ENCODE data around the gene GAL3ST1. TPM values are rescaled to one million over a fixed set of nuclear protein-coding genes. Genes with fewer than 3 reads are reported as not detected.

Gene GAL3ST1
- total and polyA plus RNA-seq, 2 of the 8 experiments (the other 6 are each of a cell fraction or from before 2014, with no cell fraction given), result 11.0 to 32.5 TPM

DNA sequence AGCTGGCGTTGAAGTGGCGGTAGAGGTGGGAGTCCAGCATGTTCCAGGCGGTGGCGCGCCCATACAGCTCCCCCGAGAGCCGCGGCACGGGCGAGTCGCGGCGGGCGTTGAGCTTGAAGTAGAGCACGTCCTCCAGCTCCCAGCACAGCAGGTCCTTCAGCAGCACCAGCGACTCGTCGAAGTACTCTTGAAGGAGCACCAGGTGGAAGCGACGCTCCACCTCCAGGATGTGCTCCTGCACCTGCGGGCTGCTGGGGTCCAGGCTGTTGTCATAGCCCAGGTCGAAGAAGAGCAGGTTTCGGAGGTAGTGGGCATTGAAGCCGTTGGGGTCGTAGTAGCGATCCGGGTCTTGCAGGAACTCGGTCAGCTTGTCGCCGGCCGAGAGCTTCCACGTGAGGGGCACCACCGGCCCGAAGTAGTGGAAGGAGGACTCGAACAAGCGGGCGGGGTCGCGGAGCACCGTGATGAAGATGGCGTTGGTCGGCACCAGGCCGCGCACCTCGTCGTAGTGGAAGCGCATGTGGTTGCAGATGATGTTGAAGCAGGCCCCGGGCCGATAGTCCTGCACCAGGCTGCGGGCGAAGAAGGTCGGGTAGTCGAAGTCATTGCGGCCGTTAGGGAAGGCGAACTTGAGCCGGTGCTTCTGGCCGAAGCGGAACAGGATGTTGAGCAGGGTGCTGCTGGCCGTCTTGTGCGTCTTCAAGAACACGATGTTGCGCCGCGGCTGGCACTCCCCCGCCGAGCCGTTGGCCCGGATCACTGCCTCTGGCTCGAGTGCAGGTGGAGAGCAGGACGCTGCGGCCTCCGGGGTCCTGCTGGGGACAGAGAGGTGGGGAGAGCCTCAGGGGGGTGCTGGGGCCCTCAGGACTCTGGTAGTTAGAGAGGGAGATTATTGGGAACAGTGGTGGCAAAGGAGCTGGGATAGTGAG is 18.9 kb downstream of the GAL3ST1 start:
- Histone ChIP-seq H2AFZ (ENCODE audit: low read length) (no peak overlapping the region), H3K4me2 (ENCODE audit: insufficient read depth in 1 of 2, low read depth in 2 of 2, low read length in 2 of 2) (no peak overlapping the region), H2AK5ac (ENCODE audit: low read depth, low read length) (no peak overlapping the region; the same call in 1 of the 2 replicates), H3K79me1 (ENCODE audit: low read depth, low read length) (no peaks in the 10 kb centered on the region), H2BK12ac (ENCODE audit: low read depth, low read length) (no peak overlapping the region), H2BK15ac (ENCODE audit: low read length) (no peak overlapping the region), H4K91ac (replicated peaks; ENCODE audit: insufficient read length, low read length) (no peak overlapping the region), H3K36me3 (ENCODE audit: control insufficient read depth in 2 of 4, insufficient read depth in 4 of 4, low read length in 3 of 4) (peaks cover 0 to 9% (median 0%) of the 10 kb centered on the region in 4 experiments; a peak in 1 of 8 replicates), H3K18ac (ENCODE audit: extremely low read depth, low read length) (no peak overlapping the region), H3K27ac (ENCODE audit: low read depth, low read length) (no peak overlapping the region), H2BK20ac (ENCODE audit: low read length) (no peak overlapping the region), H2BK5ac (ENCODE audit: low read depth, low read length) (no peak overlapping the region), H3K4ac (replicated peaks; ENCODE audit: insufficient read length, low read depth, low read length) (no peak overlapping the region), H4K5ac (ENCODE audit: insufficient read length, low read depth, low read length) (no peak overlapping the region), H3K23me2 (ENCODE audit: low read depth, low read length) (no peaks in the 10 kb centered on the region), H3K56ac (replicated peaks; ENCODE audit: insufficient read length, low read depth, low read length) (no peak overlapping the region), H4K20me1 (replicated peaks in 1 of 2; ENCODE audit: control insufficient read depth in 1 of 2, insufficient read depth in 2 of 2, low read length in 2 of 2) (peaks cover 0 to 2% of the 10 kb centered on the region in 2 experiments), H3K23ac (ENCODE audit: insufficient read length) (no peak overlapping the region), H3K4me3 (ENCODE audit: extremely low read depth in 1 of 4, insufficient read depth in 2 of 4, low read depth in 3 of 4, low read length in 4 of 4) (no peak overlapping the region), H4K8ac (ENCODE audit: extremely low read depth, insufficient read depth, low read length) (no peak overlapping the region), H2BK120ac (replicated peaks; ENCODE audit: low read depth, low read length) (no peak overlapping the region), H3K27me3 (replicated peaks in 1 of 4; ENCODE audit: control insufficient read depth in 3 of 4, extremely low read depth in 1 of 4, insufficient read depth in 3 of 4, low read length in 3 of 4) (no peaks in the 10 kb centered on the region), H3K14ac (ENCODE audit: insufficient read length) (no peak overlapping the region), H3K4me1 (replicated peaks in 1 of 4; ENCODE audit: control insufficient read depth in 3 of 4, insufficient read depth in 4 of 4, low read length in 3 of 4) (peaks cover 0 to 7% (median 1%) of the 10 kb centered on the region in 4 experiments; a peak in 3 of 7 replicates), H3K79me2 (ENCODE audit: control insufficient read depth in 1 of 2, insufficient read depth in 2 of 2, low read length in 2 of 2) (no peaks in the 10 kb centered on the region), H3K9ac (replicated peaks in 1 of 4; ENCODE audit: extremely low read depth in 1 of 4, low read depth in 3 of 4, low read length in 3 of 4) (no peak overlapping the region), H3K9me3 (ENCODE audit: insufficient read depth in 2 of 2, low read depth in 1 of 2, low read length in 1 of 2) (no peaks in the 10 kb centered on the region)
- WGBS, 2 experiments (ENCODE audit: extremely low coverage in 1 of 2, insufficient coverage in 1 of 2, insufficient read length in 1 of 2, insufficient replicate concordance in 2 of 2, low coverage in 1 of 2, low lambda C conversion rate in 2 of 2, missing lambda C conversion rate in 1 of 2), result 95% methylated on average over 60 of the region's 73 CpGs; no CpG with 5 or more reads in 1 of the 2 experiments
- no peak for FAIRE-seq
- ChIA-PET POLR2A (ENCODE audit: partially characterized antibody) (interaction anchor here (1.1 to 2.1 kb wide), 3 partner anchors 15 to 37 kb away, joined by 3 to 5 read pairs (median 3); partner anchors contain the start of gene PES1), CTCF (ENCODE audit: partially characterized antibody) (interaction anchor here (0.6 to 4.7 kb wide), 30 partner anchors 10 to 349 kb away, joined by 3 to 17 read pairs (median 5); partner anchors contain the start of gene SLC35E4)
- no peak for DNase-seq (ENCODE audit: low read depth in 1 of 2, low spot score in 2 of 2)
- TF ChIP-seq RAD21 (IDR thresholded peaks at IDR 0.05 in 1 of 2, conservative IDR thresholded peaks at IDR 0.05 in 1 of 2; ENCODE audit: low read depth in 2 of 2, low read length in 2 of 2) (peak; percentile 77 to 85), HDAC6 (IDR thresholded peaks at IDR 0.05; ENCODE audit: low read depth, low read length) (no peak)
- TF ChIP-seq, protein P1, sequence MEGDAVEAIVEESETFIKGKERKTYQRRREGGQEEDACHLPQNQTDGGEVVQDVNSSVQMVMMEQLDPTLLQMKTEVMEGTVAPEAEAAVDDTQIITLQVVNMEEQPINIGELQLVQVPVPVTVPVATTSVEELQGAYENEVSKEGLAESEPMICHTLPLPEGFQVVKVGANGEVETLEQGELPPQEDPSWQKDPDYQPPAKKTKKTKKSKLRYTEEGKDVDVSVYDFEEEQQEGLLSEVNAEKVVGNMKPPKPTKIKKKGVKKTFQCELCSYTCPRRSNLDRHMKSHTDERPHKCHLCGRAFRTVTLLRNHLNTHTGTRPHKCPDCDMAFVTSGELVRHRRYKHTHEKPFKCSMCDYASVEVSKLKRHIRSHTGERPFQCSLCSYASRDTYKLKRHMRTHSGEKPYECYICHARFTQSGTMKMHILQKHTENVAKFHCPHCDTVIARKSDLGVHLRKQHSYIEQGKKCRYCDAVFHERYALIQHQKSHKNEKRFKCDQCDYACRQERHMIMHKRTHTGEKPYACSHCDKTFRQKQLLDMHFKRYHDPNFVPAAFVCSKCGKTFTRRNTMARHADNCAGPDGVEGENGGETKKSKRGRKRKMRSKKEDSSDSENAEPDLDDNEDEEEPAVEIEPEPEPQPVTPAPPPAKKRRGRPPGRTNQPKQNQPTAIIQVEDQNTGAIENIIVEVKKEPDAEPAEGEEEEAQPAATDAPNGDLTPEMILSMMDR (IDR thresholded peaks at IDR 0.05; ENCODE audit: control extremely low read depth in 1 of 3, insufficient read depth in 1 of 3, low read depth in 1 of 3, low read length in 3 of 3), result peak; percentile 43 to 62 (median 48)

Measured in H1 (cell line).